IPS-20b (cell line): ENCODE data around the gene LAMB2.

Experiments used
- H3K27ac ChIP-seq: one replicate; pipeline ENCODE4 v1.5.1; 2013; ENCODE audit warnings: low read length
- H3K27me3 ChIP-seq: 2 replicates; pipeline ENCODE4 v1.6.1; 2013; ENCODE audit warnings: mild to moderate bottlenecking, low read length, inconsistent platforms; ENCODE audit not compliant: insufficient read depth
- H3K36me3 ChIP-seq: 2 replicates; pipeline ENCODE4 v1.6.1; 2013; ENCODE audit warnings: low read depth, mild to moderate bottlenecking, inconsistent platforms, low read length, moderate library complexity; ENCODE audit not compliant: insufficient read depth
- H3K4me1 ChIP-seq: 2 replicates; pipeline ENCODE4 v1.6.1; 2013; ENCODE audit warnings: mild to moderate bottlenecking, control low read depth, inconsistent platforms, low read length, moderate library complexity; ENCODE audit not compliant: insufficient read depth
- H3K4me3 ChIP-seq: 2 replicates; pipeline ENCODE4 v1.5.1; 2013; ENCODE audit warnings: mild to moderate bottlenecking, low read length, inconsistent platforms
- H3K9ac ChIP-seq: 2 replicates; pipeline ENCODE4 v1.6.1; 2013; ENCODE audit warnings: low read depth, mild to moderate bottlenecking, inconsistent platforms, low read length, moderate library complexity
- H3K9me3 ChIP-seq: 2 replicates; pipeline ENCODE4 v1.6.1; 2013; ENCODE audit warnings: mild to moderate bottlenecking, low read depth, low read length, inconsistent platforms; ENCODE audit not compliant: insufficient read depth

Gene LAMB2

DNA sequence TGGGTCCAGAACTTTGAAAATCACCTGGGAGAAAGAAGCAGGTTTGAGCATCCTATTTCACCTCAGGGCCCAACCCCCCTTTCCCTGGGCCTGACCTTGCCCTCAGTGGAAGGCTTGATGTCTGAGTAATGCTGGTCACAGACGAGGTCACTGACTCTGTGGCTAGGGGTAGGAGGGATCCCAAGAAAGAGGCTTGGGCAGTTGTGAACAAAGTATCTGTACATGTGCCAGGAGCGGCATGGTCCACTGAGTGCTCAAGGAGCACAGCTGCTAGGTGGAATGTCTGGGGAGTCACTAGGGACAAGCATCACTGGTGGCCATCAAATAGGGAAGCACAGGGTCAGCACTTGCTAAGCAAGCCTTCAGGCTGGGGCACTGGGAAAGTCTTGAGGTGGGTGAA, 25.9 kb upstream of the LAMB2 start:
- Histone ChIP-seq H3K4me1 (peaks cover 3% of the 10 kb centered on the region; the same call in 1 of the 2 replicates), H3K9ac (no peak overlapping the region), H3K27me3 (no peaks in the 10 kb centered on the region; the same call in 1 of the 2 replicates), H3K4me3 (no peak overlapping the region), H3K36me3 (peaks cover 21% of the 10 kb centered on the region), H3K27ac (no peak overlapping the region), H3K9me3 (no peaks in the 10 kb centered on the region)

DNA sequence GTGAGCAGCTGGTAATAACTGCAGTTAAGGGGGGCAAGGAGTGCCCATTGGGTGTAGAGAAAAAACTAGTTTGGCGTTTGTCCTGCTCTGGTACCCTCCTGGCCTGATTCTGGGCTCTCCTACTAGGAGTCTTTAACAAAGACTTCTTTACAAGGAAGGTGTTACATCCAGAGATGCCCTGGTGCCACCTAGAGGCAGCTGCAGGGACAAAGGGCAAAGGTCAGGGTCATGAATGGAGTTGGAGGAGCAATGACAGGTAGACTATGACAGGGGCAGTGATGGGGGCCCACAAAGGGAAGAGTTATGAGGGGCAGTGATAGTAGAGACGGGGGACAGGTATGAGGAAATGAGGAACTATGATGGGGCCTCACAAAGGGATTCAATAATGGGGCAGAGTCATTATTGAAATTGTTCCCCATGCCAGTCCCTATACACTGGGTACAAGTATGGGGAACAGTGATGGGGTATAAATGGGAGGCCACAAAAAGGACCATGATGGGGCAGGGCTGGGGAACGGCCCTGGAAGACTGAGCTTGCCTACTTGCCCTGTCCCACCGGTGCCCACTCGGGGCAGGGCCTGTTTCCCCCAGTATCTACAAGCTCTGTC, 25.4 kb upstream of the LAMB2 start:
- H3K9ac ChIP-seq, result no peak overlapping the region
- H3K27me3 ChIP-seq, result peaks cover 2% of the 10 kb centered on the region; the same call in 1 of the 2 replicates
- no peak overlapping the region for H3K27ac ChIP-seq
- no peak overlapping the region for H3K4me3 ChIP-seq
- no peaks in the 10 kb centered on the region for H3K9me3 ChIP-seq
- peaks cover 3% of the 10 kb centered on the region; the same call in 1 of the 2 replicates for H3K4me1 ChIP-seq
- peaks cover 15% of the 10 kb centered on the region for H3K36me3 ChIP-seq

DNA sequence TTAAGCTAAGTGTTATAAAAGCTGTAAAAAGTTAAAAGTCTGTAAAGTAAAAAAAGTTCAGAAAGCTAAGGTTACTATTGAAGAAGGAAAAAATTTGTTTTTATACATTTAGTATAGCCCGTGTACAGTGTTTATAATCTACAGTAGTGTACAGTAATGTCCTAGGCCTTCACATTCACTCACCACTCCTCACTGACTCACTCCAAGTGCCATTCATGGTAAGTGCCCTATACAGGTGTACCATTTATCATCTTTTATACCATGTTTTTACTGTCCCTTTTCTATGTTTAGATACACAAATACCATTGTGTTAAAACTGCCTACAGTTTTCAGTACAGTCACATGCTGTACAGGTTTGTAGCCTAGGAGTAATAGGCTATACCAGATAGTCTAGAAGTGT, 24.4 kb upstream of the LAMB2 start:
- Histone ChIP-seq H3K4me1 (peaks cover 3% of the 10 kb centered on the region; the same call in 1 of the 2 replicates), H3K36me3 (peaks cover 9% of the 10 kb centered on the region), H3K27ac (no peak overlapping the region), H3K9ac (no peak overlapping the region), H3K4me3 (no peak overlapping the region), H3K27me3 (peaks cover 4% of the 10 kb centered on the region), H3K9me3 (no peaks in the 10 kb centered on the region)

DNA sequence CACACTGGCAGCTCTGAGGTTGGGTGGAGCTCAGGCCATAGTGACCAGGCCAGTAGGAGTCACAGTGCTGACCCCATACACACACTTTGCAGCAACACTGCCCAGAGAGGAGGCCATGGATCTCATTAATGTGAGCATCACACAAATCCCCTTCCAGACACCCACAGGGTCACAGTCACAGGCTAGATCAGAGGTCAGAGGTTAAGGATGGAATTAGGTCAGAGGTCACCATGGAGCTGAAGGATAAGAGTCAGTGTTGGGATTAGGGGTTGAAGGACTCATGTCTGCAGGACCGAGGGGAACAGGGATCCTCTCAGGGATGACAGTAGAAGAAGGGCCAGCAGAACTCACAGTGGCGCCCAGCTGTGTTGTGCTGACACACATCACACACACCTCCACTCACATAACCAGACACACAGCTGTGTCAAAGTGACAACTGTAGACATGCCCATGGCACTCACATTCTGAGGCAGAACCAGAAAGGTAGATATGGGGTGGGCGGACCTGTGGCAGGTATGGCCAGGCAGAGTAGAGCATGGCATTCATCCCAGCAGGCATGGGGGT, 20.6 kb upstream of the LAMB2 start:
- Histone ChIP-seq H3K9ac (no peak overlapping the region), H3K27me3 (peaks cover 12% of the 10 kb centered on the region), H3K4me3 (no peak overlapping the region), H3K9me3 (no peaks in the 10 kb centered on the region), H3K36me3 (no peaks in the 10 kb centered on the region), H3K27ac (no peak overlapping the region), H3K4me1 (peaks cover 3% of the 10 kb centered on the region; the same call in 1 of the 2 replicates)

DNA sequence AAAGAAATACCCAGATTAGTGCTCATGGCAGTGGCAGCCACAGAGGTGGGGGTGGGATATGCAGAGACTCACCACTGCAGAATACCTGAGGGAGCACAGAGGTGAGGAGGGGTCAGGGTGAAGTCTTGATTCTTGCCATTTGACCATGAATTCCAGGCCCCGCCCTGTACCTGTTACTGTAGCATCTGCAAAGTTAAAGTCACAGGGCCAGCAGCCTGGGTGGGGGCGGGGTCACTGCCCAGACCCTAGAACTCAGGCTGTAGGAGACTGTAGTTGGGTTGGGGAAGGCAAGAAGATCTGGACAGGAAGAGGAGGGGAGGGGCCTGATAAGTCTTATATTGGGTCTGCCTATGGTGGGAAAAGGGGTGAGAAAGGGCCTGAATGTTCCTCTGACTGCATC, 18.8 kb upstream of the LAMB2 start:
- H3K9ac ChIP-seq, result no peak overlapping the region
- H3K4me1 ChIP-seq, result no peaks in the 10 kb centered on the region
- no peaks in the 10 kb centered on the region for H3K36me3 ChIP-seq
- H3K27ac ChIP-seq, result no peak overlapping the region
- no peaks in the 10 kb centered on the region for H3K9me3 ChIP-seq
- H3K4me3 ChIP-seq, result no peak overlapping the region
- peaks cover 12% of the 10 kb centered on the region for H3K27me3 ChIP-seq

DNA sequence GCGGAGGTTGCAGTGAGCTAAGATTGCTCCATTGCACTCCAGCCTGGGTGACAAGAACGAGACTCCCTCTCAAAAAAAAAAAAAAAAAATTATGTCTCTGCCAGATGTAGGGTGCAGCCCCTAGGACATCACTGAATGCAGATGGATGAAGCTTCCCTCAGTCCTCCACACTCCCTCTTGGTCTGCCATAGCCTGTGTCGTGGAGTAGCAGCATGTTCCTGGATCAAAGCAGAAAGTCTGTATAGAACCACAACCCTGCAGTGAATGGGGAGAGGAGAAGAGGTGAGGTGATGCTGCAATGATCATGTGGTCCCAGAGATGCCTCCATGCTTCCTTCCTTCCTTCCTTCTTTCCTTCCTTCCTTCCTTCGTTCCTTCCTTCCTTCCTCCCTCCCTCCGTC, 15.3 kb upstream of the LAMB2 start:
- H3K9ac ChIP-seq, result no peak overlapping the region
- H3K36me3 ChIP-seq, result no peaks in the 10 kb centered on the region
- peaks cover 9% of the 10 kb centered on the region for H3K27me3 ChIP-seq
- H3K9me3 ChIP-seq, result no peaks in the 10 kb centered on the region
- H3K4me1 ChIP-seq, result no peaks in the 10 kb centered on the region
- H3K4me3 ChIP-seq, result no peak overlapping the region
- H3K27ac ChIP-seq, result no peak overlapping the region

DNA sequence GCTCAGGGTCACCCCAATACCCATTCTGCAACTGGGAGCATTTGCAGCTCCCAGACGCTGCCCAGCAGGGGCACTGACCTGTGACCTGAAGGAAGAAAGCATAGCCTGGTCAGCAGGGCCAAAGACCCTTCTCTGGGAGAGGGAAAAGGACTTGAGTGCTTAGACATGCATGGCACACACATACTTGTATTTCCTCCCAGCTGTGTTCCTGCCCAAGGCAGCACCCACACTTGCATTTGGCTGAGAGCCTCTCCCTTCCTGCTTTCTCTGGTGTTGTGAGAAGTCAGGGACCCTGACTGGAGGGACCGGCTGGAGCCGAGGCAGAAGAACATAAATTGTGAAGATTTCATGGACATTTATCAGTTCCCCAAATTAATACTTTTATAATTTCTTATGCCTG, 7.2 kb upstream of the LAMB2 start:
- Histone ChIP-seq H3K4me3 (no peak overlapping the region), H3K9me3 (peaks cover 10% of the 10 kb centered on the region), H3K9ac (no peak overlapping the region), H3K4me1 (no peaks in the 10 kb centered on the region), H3K27me3 (peaks cover 5% of the 10 kb centered on the region), H3K27ac (no peak overlapping the region), H3K36me3 (no peaks in the 10 kb centered on the region)

DNA sequence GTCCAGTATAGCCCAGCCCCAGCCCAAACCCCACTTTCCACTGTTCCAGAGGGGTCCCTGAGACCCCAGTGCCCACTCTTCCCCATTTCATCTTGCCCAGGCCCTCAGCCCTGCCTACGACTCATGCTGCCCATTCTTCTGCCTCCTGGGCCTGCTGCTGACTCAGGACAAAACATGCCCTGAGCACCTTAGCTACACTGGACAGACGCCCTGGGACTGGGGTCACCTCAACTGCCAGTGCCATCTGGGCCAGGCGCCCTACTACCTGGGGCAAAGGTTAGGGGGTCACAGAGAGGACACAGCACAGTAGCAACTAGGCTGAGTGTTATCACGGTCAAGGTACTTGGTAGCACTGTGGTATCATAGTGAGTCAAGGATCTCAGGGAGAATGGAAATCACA, 2.6 kb upstream of the LAMB2 start:
- H3K9ac ChIP-seq, result no peak overlapping the region
- no peaks in the 10 kb centered on the region for H3K9me3 ChIP-seq

DNA sequence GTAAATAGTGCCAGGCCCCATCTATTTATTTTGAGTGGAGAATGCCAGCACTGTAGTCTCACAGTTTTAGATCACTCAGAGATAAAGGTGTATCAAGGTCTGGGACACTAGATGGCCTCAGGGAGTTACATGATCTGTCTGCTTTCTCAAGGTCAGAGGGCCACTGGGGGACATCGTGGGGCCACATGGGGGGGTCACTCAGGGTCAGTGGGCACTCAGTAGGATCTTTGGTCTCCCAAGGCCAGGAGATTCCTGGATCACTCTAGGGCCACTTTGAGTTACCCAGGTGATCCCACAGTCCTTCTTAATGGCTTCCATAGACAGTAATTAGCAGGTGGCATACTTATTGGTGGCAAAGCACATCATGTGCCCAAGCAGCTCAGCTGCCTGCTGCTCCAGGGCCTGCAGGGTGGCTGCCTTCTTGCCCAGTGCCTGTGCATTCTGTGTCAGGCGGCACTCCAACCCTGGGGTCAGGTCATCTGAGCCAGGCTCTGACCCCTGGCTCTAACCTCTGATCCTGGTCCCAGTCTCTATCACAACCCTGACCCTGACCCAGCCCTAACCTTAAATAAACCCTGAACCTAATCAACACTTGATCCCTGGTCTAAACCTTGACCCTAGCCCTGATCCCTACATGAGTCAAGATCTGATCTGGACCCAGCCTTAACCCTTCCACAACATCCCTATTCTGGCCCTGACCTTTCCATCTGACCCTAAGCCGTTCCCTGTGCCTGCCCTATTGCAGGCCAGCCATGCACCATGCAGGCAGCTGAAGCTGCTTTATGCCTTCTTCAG, 1.8 kb upstream of the LAMB2 start:
- H3K4me3 ChIP-seq, result no peak overlapping the region
- H3K9me3 ChIP-seq, result no peaks in the 10 kb centered on the region
- H3K4me1 ChIP-seq, result 0 out of 2 replicates have a peak, but pooled peaks cover 8% of the 10 kb centered on the region
- H3K9ac ChIP-seq, result no peak overlapping the region
- H3K36me3 ChIP-seq, result no peaks in the 10 kb centered on the region
- no peak overlapping the region for H3K27ac ChIP-seq
- peaks cover 5% of the 10 kb centered on the region for H3K27me3 ChIP-seq

More for the DNA sequence above, 2.6 kb upstream of the LAMB2 start:
- Histone ChIP-seq H3K36me3 (no peaks in the 10 kb centered on the region), H3K27me3 (peaks cover 5% of the 10 kb centered on the region), H3K27ac (no peak overlapping the region), H3K4me3 (no peak overlapping the region), H3K4me1 (0 out of 2 replicates have a peak, but pooled peaks cover 8% of the 10 kb centered on the region)

DNA sequence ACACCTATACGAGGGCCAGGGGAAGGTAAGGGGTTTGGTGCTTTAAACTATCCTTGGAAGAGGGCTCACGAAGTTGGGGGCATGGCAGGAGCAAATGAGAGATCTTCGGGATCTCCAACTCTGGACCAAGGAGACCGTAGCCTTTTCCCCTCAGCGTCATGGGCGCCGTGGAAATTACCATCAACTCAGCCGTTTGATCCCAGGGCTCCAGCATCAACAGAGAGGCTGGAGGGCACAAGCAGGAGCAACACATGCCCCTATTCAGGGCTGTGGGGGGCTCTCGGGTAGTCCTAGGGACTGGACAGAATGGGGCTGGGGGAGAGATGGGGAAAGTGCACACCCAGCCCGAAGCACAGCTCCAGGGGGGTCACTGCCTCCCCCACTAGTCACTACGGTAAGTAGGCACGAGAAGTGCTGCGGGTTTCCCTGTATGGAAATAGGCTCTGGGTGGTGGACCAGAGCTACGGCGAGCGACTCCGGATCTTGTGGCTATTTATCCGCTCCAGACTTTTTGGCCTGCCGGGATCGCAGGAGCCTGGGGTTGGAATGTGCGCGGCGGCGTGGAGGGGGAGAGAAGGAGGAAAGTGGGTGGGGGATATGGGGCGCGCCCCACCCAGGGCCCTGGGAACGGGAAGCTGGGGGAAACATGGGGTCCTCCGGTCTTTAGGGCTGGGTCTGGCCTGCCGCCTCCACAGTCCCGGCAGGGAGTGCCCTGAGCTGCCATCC, 539 bp upstream of the LAMB2 start:
- H3K4me3 ChIP-seq, result peak overlapping the region; percentile 92
- H3K36me3 ChIP-seq, result no peaks in the 10 kb centered on the region
- H3K27me3 ChIP-seq, result peaks cover 4% of the 10 kb centered on the region
- no peak overlapping the region for H3K27ac ChIP-seq
- peak overlapping the region; percentile 81 for H3K9ac ChIP-seq
- 0 out of 2 replicates have a peak, but pooled peaks cover 8% of the 10 kb centered on the region for H3K4me1 ChIP-seq
- no peaks in the 10 kb centered on the region for H3K9me3 ChIP-seq

DNA sequence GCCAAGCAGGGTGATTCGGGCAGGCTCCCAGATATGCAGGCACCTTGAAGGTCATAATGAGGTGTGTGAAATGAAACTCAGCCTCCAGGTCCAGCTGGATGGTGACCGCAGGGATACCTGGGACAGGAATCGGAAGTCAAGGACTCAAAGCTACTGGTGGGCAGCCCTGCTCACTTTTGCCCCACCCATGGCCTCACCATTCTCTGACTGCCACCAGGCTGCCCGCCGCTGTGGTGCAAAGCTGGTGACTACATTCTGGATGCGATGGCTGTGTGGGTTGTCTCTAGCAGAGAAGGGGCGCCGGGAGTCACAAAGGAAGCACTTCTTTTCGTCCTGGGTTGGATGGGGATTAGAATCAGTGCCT, 795 bp downstream of the LAMB2 start:
- peak overlapping the region; percentile 39 for H3K27ac ChIP-seq
- 0 out of 2 replicates have a peak, but pooled peaks cover 8% of the 10 kb centered on the region for H3K4me1 ChIP-seq
- H3K4me3 ChIP-seq, result peak overlapping the region; percentile 92
- H3K9me3 ChIP-seq, result no peaks in the 10 kb centered on the region
- peak overlapping the region; percentile 81; the same call in 1 of the 2 replicates for H3K9ac ChIP-seq
- H3K36me3 ChIP-seq, result no peaks in the 10 kb centered on the region
- H3K27me3 ChIP-seq, result no peaks in the 10 kb centered on the region
